Erythroblast (primary cell): ENCODE results near the gene FN3KRP.

Experiments used
- GATA1 ChIP-seq: IDR thresholded peaks from 2 replicates; pipeline ENCODE4 v1.6.1; 2011; ENCODE audit warnings: low read depth, mild to moderate bottlenecking, control low read depth, low read length, moderate library complexity
- POLR2A ChIP-seq: IDR thresholded peaks from 2 replicates; pipeline ENCODE4 v1.6.1; 2011; ENCODE audit warnings: mild to moderate bottlenecking, low read length

DNA sequence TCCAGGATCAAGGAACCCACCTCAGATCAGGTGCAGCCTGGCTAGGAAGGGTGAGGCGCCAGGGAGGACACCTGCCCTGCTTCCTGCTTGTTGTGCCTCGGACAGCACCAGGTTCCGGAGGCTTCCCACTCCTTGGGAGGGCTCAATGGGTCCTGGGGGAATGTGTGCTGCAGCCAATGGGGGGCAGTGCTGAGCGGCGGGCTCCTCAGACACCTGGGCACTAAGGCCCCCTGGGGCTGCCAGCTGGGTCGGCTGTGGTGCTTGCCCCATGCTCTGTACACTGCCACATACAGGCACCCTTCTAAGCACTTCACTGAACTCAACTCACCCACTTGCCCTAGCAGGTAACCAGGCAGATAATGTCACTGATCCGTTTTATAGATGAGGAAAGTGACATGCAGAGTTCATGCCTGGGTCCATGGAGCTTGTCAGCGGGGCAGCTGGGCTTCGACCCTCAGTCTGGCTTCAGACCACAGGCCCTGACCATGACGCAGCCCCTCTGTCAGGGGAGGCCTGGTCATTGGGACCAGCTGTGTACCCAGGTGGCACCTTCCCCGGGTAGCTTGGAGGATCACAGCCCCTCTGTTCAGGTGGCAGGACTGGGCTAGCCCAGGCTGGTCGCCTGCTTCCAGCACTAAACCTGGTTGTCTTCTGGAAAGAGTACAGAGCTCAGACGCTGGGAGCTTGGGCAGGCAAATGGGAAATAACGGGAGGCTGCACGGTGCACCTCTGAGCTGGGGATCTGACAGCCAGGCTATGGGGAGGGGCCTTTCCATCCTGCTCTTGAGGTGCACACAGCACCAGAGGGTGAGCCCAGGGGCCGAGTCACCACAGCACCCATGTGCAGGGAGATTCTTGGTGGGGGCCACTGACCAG lies 27.1 kb downstream of the FN3KRP start:
- no peak for TF ChIP-seq POLR2A
- no peak for TF ChIP-seq GATA1
